Measurements from ENCODE around the gene MLN. TPM values are rescaled to one million over a fixed set of nuclear protein-coding genes. Genes with fewer than 3 reads are reported as not detected.
"Not testable (repeated sequence)": the region's sequence is repeated elsewhere in the genome, so short reads cannot be mapped to it uniquely, and the experiment has no call there.

Gene MLN
- total RNA-seq, 1 donor from 2014 or later = not detected

DNA sequence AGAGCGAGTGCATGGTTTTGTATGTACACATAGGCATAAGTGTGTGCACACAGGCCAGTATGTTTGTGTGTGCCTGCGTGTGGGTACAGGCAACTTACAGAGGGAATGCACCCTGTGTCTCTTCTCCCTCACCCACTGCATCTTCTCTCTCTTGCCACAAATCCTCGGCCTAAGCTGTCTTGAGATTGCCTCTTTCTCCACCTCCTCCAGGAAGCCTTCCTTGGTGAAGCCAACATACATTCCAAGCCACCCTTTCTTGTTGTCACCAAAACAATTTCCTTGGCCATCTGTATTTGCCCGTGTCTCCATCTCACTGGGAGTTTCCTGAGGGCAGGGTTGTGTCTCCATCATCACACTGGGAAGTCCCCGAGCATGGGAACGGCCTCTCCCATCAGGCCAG lies 29.8 kb upstream of the MLN start:
- Histone ChIP-seq H3K27me3 (ENCODE audit: low read depth) (peaks cover 61% of the 10 kb centered on the region), H3K4me1 (peaks cover 7% of the 10 kb centered on the region), H3K9me3 (replicated peaks) (peaks cover 6% of the 10 kb centered on the region), H3K27ac (replicated peaks) (no peak overlapping the region), H3K36me3 (no peaks in the 10 kb centered on the region), H3K4me3 (no peak overlapping the region)
- intact Hi-C loops (cut with micrococcal nuclease) = no loop called here
- DNase-seq = no peak
- TF ChIP-seq, protein P1, sequence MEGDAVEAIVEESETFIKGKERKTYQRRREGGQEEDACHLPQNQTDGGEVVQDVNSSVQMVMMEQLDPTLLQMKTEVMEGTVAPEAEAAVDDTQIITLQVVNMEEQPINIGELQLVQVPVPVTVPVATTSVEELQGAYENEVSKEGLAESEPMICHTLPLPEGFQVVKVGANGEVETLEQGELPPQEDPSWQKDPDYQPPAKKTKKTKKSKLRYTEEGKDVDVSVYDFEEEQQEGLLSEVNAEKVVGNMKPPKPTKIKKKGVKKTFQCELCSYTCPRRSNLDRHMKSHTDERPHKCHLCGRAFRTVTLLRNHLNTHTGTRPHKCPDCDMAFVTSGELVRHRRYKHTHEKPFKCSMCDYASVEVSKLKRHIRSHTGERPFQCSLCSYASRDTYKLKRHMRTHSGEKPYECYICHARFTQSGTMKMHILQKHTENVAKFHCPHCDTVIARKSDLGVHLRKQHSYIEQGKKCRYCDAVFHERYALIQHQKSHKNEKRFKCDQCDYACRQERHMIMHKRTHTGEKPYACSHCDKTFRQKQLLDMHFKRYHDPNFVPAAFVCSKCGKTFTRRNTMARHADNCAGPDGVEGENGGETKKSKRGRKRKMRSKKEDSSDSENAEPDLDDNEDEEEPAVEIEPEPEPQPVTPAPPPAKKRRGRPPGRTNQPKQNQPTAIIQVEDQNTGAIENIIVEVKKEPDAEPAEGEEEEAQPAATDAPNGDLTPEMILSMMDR (IDR thresholded peaks at IDR 0.05; ENCODE audit: borderline replicate concordance) = no peak

DNA sequence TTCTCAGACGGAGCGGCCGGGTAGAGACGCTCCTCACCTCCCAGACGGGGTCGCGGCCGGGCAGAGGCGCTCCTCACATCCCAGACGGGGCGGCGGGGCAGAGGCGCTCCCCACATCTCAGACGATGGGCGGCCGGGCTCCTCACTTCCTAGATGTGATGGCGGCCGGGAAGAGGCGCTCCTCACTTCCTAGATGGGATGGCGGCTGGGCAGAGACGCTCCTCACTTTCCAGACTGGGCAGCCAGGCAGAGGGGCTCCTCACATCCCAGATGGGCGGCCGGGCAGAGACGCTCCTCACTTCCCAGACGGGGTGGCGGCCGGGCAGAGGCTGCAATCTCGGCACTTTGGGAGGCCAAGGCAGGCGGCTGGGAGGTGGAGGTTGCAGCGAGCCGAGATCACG lies 29.0 kb upstream of the MLN start:
- DNase-seq; H3K36me3 ChIP-seq; H3K27ac ChIP-seq (replicated peaks); H3K4me3 ChIP-seq; H3K9me3 ChIP-seq (replicated peaks); intact Hi-C loops (cut with micrococcal nuclease): not testable (repeated sequence)
- peaks cover 14% of the 10 kb centered on the region for H3K4me1 ChIP-seq
- H3K27me3 ChIP-seq (ENCODE audit: low read depth) = peaks cover 64% of the 10 kb centered on the region

DNA sequence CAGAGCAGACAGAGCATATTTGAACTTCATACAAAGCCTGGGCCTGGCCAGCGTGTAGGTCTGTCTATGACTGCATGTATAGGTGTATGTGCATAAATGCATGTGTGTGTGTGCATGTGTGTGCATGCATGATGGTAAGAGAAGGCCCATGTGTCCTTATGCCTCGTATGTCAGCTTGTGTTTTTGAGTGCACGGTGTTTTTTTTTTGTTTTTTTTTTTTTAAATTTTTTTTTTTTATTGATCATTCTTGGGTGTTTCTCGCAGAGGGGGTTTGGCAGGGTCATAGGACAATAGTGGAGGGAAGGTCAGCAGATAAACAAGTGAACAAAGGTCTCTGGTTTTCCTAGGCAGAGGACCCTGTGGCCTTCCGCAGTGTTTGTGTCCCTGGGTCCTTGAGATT lies 27.9 kb upstream of the MLN start:
- H3K4me3 ChIP-seq; DNase-seq; intact Hi-C loops (cut with micrococcal nuclease); H3K27ac ChIP-seq (replicated peaks); H3K9me3 ChIP-seq (replicated peaks); H3K36me3 ChIP-seq: not testable (repeated sequence)
- Histone ChIP-seq H3K27me3 (ENCODE audit: low read depth) (peaks cover 66% of the 10 kb centered on the region), H3K4me1 (peaks cover 14% of the 10 kb centered on the region)

DNA sequence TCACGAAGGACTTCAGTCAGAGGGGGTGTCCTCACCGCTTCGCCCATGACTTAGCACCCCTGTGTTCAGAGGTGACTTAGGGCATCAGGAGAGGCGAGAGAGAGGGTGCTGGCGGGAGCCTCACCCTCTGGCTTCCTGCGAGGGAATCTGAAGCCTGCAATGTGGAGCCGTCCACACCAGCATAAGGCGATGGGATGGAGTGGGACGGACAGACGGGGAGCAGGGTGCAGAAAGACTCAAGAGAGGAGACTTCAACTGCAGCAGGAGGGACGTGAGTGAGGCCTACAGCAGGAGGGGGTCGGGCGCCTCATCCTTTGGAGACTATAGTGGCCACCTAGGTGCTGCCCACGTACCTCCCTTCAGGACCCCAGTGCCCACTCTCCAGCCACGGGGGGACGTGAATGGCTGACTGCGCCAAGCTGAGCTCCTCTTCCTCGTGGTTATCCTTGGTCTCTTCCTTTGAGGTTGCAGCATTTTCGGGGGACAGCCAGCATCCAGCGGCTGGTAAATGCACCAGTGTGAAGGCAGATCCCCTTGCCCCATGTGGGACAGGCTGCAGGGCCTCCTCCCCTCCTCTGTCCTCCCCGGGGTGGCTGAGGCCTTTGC lies 26.9 kb upstream of the MLN start:
- no peaks in the 10 kb centered on the region for H3K9me3 ChIP-seq (replicated peaks)
- peaks cover 14% of the 10 kb centered on the region for H3K4me1 ChIP-seq
- H3K27me3 ChIP-seq (ENCODE audit: low read depth) = peaks cover 67% of the 10 kb centered on the region
- no peaks in the 10 kb centered on the region for H3K36me3 ChIP-seq
- intact Hi-C loops (cut with micrococcal nuclease) = no loop called here
- TF ChIP-seq, protein P1 (IDR thresholded peaks at IDR 0.05; ENCODE audit: borderline replicate concordance) = no peak
- no peak overlapping the region for H3K27ac ChIP-seq (replicated peaks)
- no peak overlapping the region for H3K4me3 ChIP-seq
- no peak for DNase-seq

DNA sequence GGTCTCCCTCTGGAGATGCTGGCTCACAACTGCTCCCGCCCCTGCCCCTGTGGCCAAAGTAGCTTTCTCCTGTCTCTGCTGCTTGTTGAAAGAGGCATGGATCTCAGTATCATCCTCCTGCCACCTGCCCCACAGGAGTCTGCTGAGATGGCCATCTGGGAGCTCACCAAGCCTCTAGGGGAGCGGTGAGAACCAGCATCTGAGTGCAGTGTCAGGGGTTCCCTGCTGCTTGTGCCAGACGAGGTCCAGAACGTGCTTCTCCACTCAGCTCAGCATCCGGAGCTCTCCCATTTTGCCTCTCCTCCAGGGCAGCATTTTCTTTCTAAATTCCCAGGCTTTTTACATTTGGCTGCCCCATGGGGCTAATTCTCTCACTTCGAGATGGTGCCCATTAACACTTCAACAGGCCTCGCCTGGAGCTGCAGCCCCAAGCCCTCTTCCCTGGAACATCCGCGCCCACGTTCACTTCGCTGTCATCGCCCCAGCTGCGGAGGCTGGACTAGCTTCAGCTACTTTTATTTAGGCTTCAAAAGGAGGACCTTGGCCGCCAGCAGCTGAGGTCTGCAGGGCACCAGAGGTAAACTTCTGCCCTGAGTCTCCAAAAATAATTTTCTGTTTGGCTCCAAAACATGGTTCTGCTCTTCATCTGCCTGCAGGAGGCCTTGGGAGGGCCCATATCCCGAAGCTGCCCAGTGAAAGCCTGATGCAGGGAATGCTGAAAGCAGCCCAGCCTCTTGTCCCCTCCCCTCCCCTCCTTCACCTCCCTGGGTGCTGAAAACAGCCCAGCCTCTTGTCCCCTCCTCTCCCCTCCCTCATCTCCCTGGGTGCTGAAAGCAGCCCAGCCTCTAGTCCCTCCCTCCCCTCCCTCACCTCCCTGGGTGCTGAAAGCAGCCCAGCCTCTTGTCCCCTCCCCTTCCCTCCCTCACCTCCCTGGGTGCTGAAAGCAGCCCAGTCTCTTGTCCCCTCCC lies 25.2 kb upstream of the MLN start:
- TF ChIP-seq, protein P1 (IDR thresholded peaks at IDR 0.05; ENCODE audit: borderline replicate concordance) = no peak
- H3K27ac ChIP-seq (replicated peaks) = no peak overlapping the region
- no peak for DNase-seq
- no peak overlapping the region for H3K4me3 ChIP-seq
- intact Hi-C loops (cut with micrococcal nuclease) = no loop called here
- peaks cover 68% of the 10 kb centered on the region for H3K27me3 ChIP-seq (ENCODE audit: low read depth)
- peaks cover 14% of the 10 kb centered on the region for H3K4me1 ChIP-seq
- H3K36me3 ChIP-seq = no peaks in the 10 kb centered on the region
- no peaks in the 10 kb centered on the region for H3K9me3 ChIP-seq (replicated peaks)

DNA sequence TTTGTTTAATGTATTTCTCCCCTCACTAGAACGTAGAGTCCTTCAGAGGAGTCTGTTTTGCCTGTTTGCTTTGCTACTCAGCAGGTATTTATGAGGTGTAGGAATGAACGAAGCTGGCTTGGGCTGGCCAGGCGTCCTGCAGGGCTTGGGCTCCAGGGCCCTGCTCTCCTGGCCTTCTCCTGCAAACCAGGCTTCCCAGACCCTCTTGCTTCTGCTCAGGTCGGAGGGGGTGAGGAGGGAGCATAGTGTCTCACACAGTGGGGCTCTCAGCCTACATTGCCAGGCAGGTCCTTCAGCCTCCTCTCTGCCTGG lies 24.6 kb upstream of the MLN start:
- TF ChIP-seq, protein P1 (IDR thresholded peaks at IDR 0.05; ENCODE audit: borderline replicate concordance) = no peak
- peaks cover 14% of the 10 kb centered on the region for H3K4me1 ChIP-seq
- H3K27ac ChIP-seq (replicated peaks) = no peak overlapping the region
- no peaks in the 10 kb centered on the region for H3K36me3 ChIP-seq
- no peak overlapping the region for H3K4me3 ChIP-seq
- no peak for DNase-seq
- H3K9me3 ChIP-seq (replicated peaks) = no peaks in the 10 kb centered on the region
- peaks cover 68% of the 10 kb centered on the region for H3K27me3 ChIP-seq (ENCODE audit: low read depth)
- intact Hi-C loops (cut with micrococcal nuclease) = no loop called here
